ENCODE data around the gene SMAD4. TPM values are rescaled to one million over a fixed set of nuclear protein-coding genes. Genes with fewer than 3 reads are reported as not detected.

SMAD4 gene
- total RNA-seq, 2 donors from 2014 or later = 214 to 225 TPM

DNA sequence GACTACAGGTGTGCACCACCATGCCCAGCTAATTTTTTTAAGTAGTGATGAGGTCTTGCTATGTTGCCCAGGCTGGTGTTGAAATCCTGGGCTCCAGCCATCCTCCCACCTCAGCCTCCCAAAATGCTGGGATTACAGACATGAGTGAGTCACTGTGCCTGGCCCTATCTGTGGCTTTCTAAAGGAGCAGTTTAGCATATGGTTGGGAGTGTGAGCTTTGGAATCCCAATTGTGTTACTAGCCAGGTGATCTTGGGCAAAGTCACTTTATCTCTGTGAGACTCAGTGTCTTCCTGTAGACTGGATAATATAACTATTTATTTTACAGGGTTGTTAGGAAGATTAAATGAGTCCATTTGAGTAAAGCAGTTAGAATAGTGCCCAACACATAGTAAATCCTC, 19.8 kb upstream of the SMAD4 start:
- intact Hi-C loops (cut with DNase I) = no loop called here
- H3K4me1 ChIP-seq (replicated peaks) = no peaks in the 10 kb centered on the region
- H3K36me3 ChIP-seq = no peaks in the 10 kb centered on the region
- no peak overlapping the region for H3K4me3 ChIP-seq
- no peaks in the 10 kb centered on the region for H3K9me3 ChIP-seq
- TF ChIP-seq, protein P1, sequence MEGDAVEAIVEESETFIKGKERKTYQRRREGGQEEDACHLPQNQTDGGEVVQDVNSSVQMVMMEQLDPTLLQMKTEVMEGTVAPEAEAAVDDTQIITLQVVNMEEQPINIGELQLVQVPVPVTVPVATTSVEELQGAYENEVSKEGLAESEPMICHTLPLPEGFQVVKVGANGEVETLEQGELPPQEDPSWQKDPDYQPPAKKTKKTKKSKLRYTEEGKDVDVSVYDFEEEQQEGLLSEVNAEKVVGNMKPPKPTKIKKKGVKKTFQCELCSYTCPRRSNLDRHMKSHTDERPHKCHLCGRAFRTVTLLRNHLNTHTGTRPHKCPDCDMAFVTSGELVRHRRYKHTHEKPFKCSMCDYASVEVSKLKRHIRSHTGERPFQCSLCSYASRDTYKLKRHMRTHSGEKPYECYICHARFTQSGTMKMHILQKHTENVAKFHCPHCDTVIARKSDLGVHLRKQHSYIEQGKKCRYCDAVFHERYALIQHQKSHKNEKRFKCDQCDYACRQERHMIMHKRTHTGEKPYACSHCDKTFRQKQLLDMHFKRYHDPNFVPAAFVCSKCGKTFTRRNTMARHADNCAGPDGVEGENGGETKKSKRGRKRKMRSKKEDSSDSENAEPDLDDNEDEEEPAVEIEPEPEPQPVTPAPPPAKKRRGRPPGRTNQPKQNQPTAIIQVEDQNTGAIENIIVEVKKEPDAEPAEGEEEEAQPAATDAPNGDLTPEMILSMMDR (IDR thresholded peaks at IDR 0.05) = no peak
- TF ChIP-seq POLR2AphosphoS5 (IDR thresholded peaks at IDR 0.05) (no peak), POLR2A (IDR thresholded peaks at IDR 0.05) (no peak)
- H3K27ac ChIP-seq = no peak overlapping the region
- DNase-seq (ENCODE audit: low spot score) = no peak
- H3K27me3 ChIP-seq (replicated peaks; ENCODE audit: insufficient read depth) = no peaks in the 10 kb centered on the region

DNA sequence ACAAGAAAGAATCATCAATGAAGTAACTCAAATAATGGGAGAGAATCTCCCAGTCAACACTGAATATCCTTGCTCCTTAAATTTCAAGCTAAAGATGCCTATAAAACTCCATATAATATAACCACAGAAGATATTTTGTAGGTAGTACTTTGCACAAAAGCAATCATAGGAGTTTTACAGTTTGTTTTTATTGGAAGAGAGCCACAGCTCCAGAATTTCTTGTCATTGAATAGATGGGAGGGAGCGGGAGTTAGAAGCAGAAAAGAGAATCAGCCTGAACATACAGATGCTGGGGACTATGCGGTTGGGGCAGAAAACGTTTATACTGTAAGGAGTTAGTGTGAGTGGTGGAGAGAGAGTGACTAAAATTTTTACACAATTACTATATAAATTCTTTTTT, 18.3 kb upstream of the SMAD4 start:
- H3K4me3 ChIP-seq = no peak overlapping the region
- intact Hi-C loops (cut with DNase I) = no loop called here
- no peaks in the 10 kb centered on the region for H3K9me3 ChIP-seq
- peak; percentile 43 for TF ChIP-seq POLR2AphosphoS5 (IDR thresholded peaks at IDR 0.05)
- TF ChIP-seq POLR2A (IDR thresholded peaks at IDR 0.05) = no peak
- WGBS = 24% methylated on average over 3 of the region's 3 CpGs
- H3K4me1 ChIP-seq (replicated peaks) = no peaks in the 10 kb centered on the region
- no peak overlapping the region for H3K27ac ChIP-seq
- peak; percentile 12 for DNase-seq (ENCODE audit: low spot score)
- H3K27me3 ChIP-seq (replicated peaks; ENCODE audit: insufficient read depth) = no peaks in the 10 kb centered on the region
- no peaks in the 10 kb centered on the region for H3K36me3 ChIP-seq

DNA sequence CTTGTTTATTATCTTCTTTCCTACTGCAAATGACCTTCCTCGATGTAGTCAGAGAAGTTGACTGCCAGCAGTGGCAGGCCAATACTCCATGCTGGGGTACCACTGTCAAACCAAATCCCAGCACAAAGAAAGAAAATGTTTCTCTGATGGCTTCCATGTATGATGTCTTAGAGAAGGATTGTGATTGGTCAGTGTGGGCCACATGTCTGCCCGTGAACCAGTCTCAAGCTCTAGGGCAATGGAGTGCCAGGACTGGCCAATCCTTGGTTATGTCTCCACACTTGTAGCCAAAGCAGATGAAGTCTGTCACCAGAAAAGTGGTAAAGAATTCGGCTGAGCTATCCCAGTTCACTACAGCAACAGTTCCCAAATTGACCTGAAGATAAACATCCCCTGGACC, 17.6 kb upstream of the SMAD4 start:
- 94% methylated on average over 3 of the region's 3 CpGs for WGBS
- no peaks in the 10 kb centered on the region for H3K4me1 ChIP-seq (replicated peaks)
- no peaks in the 10 kb centered on the region for H3K9me3 ChIP-seq
- no peaks in the 10 kb centered on the region for H3K36me3 ChIP-seq
- no peaks in the 10 kb centered on the region for H3K27me3 ChIP-seq (replicated peaks; ENCODE audit: insufficient read depth)
- TF ChIP-seq POLR2A (IDR thresholded peaks at IDR 0.05) = no peak
- TF ChIP-seq, protein P1 (IDR thresholded peaks at IDR 0.05) = no peak
- TF ChIP-seq POLR2AphosphoS5 (IDR thresholded peaks at IDR 0.05) = no peak
- no peak overlapping the region for H3K4me3 ChIP-seq
- no peak for DNase-seq (ENCODE audit: low spot score)
- H3K27ac ChIP-seq = no peak overlapping the region
- intact Hi-C loops (cut with DNase I) = no loop called here

DNA sequence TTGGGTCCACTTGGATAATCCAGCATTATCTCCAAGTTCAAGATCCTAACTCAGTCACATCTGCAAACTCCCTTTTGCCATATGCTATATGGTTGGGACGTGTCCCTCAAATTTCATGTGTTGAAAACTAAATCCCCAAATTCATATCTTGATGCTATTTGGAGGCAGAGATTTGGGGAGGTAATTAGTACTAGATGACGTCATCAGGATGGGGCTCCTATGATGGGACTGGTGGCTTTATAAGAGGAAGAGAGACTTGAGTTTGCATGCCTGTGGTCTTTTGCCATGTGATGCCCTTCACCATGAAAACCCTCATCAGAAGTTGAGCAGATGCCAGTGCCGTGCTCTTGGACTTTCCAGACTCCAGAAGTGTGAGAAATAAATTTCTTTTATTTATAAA, 16.8 kb upstream of the SMAD4 start:
- Histone ChIP-seq H3K4me3 (no peak overlapping the region), H3K36me3 (no peaks in the 10 kb centered on the region), H3K27ac (no peak overlapping the region), H3K9me3 (no peaks in the 10 kb centered on the region), H3K27me3 (replicated peaks; ENCODE audit: insufficient read depth) (no peaks in the 10 kb centered on the region), H3K4me1 (replicated peaks) (no peaks in the 10 kb centered on the region)
- intact Hi-C loops (cut with DNase I) = no loop called here
- 96% methylated on average over 3 of the region's 3 CpGs for WGBS
- DNase-seq (ENCODE audit: low spot score) = no peak
- TF ChIP-seq POLR2A (IDR thresholded peaks at IDR 0.05) = no peak
- TF ChIP-seq, protein P1 (IDR thresholded peaks at IDR 0.05) = no peak
- TF ChIP-seq POLR2AphosphoS5 (IDR thresholded peaks at IDR 0.05) = no peak

DNA sequence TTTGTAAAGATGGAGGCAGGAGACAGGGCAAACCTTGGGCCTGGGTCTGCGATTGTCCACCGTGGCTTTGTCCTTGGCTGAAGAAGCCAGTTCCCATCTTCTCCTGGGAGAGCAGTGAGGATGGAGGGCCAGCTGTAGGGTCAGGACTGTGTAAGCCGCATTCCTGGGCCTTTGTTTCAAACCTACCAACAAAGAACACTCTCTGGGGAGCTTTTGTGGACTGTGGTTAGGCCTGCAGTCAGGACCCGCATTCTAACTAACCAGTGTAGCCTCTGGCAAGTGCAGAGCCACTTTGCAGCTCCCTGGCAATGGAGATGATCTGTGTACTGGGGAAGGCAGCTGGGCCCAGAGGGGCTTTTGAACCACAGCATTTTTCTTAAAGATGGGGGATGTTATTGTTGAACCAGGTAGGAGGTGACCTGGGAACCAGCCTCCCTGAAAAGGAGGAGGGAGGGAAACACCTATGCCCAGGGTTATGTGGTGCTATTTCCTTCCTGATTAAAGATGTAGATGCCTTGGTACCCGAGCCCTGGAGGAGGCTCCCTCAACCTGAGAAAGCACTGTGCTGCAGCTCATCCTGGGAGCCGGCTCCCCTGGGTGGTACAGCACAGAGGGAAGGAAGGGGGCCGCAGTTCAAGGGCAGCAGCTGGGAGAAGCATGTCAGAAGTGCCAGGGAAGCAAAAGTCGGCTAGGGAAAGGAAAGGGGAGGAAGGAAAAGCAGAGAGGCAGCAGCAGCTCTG, 12.7 kb upstream of the SMAD4 start:
- intact Hi-C loops (cut with DNase I) = no loop called here
- 90% methylated on average over 7 of the region's 8 CpGs for WGBS
- H3K27ac ChIP-seq = no peak overlapping the region
- TF ChIP-seq POLR2A (IDR thresholded peaks at IDR 0.05) (no peak), POLR2AphosphoS5 (IDR thresholded peaks at IDR 0.05) (no peak)
- TF ChIP-seq, protein P1 (IDR thresholded peaks at IDR 0.05) = no peak
- no peaks in the 10 kb centered on the region for H3K36me3 ChIP-seq
- H3K4me1 ChIP-seq (replicated peaks) = no peaks in the 10 kb centered on the region
- no peaks in the 10 kb centered on the region for H3K27me3 ChIP-seq (replicated peaks; ENCODE audit: insufficient read depth)
- H3K4me3 ChIP-seq = no peak overlapping the region
- DNase-seq (ENCODE audit: low spot score) = no peak
- H3K9me3 ChIP-seq = no peaks in the 10 kb centered on the region
